IMR-90 (cell line): ENCODE data around the gene MAB21L2. TPM values are rescaled to one million over a fixed set of nuclear protein-coding genes. Genes with fewer than 3 reads are reported as not detected.

Experiments used
- ATAC-seq: fragments of 200-7000 bp; cut with Tn5 transposase; 2 replicates; pipeline ENCODE4 v1.9.1; 2020; ENCODE audit warnings: low read depth, mild to moderate bottlenecking, moderate library complexity
- BruUV-seq: library from RNA; stranded (reverse); fragments of 400-500 nt; replicated peaks from 2 replicates; lab custom pipeline; 2021; lab: Mats Ljungman, UMichigan
- CTCF ChIA-PET: fragments of 300-600 bp; formaldehyde crosslinking; extraction: SDS; loops from one replicate; lab custom pipeline; 2021; ENCODE audit warnings: antibody characterized with exemption; lab: Yijun Ruan, JAX
- POLR2A ChIA-PET: fragments of 300-600 bp; sonication (Branson Sonifier 250); formaldehyde crosslinking; loops from one replicate; lab custom pipeline; 2022; ENCODE audit warnings: antibody characterized with exemption; ENCODE audit not compliant: unreplicated experiment; lab: Charles Lee
- DNase-seq: peaks from one replicate; pipeline ENCODE4 v3.0.0; 2013
- H2AFZ ChIP-seq: replicated peaks from 2 replicates; pipeline ENCODE3; 2013; ENCODE audit warnings: low read length, mild to moderate bottlenecking; ENCODE audit not compliant: poor library complexity
- H2AK5ac ChIP-seq: 2 replicates; pipeline ENCODE4 v1.6.1; 2013; ENCODE audit warnings: low read depth, low read length, inconsistent platforms
- H2AK9ac ChIP-seq: replicated peaks from 2 replicates; pipeline ENCODE3; 2013; ENCODE audit warnings: mild to moderate bottlenecking, low read depth, low read length, moderate library complexity; ENCODE audit not compliant: poor library complexity
- H2BK120ac ChIP-seq: 2 replicates; pipeline ENCODE4 v1.6.1; 2013; ENCODE audit warnings: low read depth, low read length, inconsistent platforms
- H2BK15ac ChIP-seq: 3 replicates; pipeline ENCODE4 v1.6.1; 2013; ENCODE audit warnings: low read depth, low read length, inconsistent platforms
- H2BK20ac ChIP-seq: 2 replicates; pipeline ENCODE4 v1.6.1; 2013; ENCODE audit warnings: low read depth, mild to moderate bottlenecking, inconsistent platforms, low read length, moderate library complexity
- H2BK5ac ChIP-seq: 2 replicates; pipeline ENCODE4 v1.6.1; 2013; ENCODE audit warnings: mild to moderate bottlenecking, low read depth, low read length, inconsistent platforms; ENCODE audit not compliant: poor library complexity, severe bottlenecking
- H3K14ac ChIP-seq: replicated peaks from 2 replicates; pipeline ENCODE4 v1.6.1; 2013; ENCODE audit warnings: low read depth, low read length, inconsistent platforms
- H3K18ac ChIP-seq: 2 replicates; pipeline ENCODE4 v1.6.1; 2013; ENCODE audit warnings: low read depth, low read length, control low read depth
- H3K23ac ChIP-seq: 2 replicates; pipeline ENCODE4 v1.6.1; 2013; ENCODE audit warnings: low read depth, low read length, inconsistent platforms
- H3K27ac ChIP-seq: 2 replicates; pipeline ENCODE4 v1.5.1; 2013; ENCODE audit warnings: mild to moderate bottlenecking, control low read depth, low read length; ENCODE audit not compliant: insufficient read depth
- H3K27me3 ChIP-seq: 2 replicates; pipeline ENCODE4 v1.6.1; 2013; ENCODE audit warnings: low read length; ENCODE audit not compliant: control insufficient read depth, insufficient read depth
- H3K36me3 ChIP-seq: 2 replicates; pipeline ENCODE4 v1.6.1; 2013; ENCODE audit warnings: low read length, mixed read lengths; ENCODE audit not compliant: control insufficient read depth, insufficient read depth
- H3K4ac ChIP-seq: 2 replicates; pipeline ENCODE4 v1.6.1; 2013; ENCODE audit warnings: low read depth, low read length, inconsistent platforms
- H3K4me1 ChIP-seq: 2 replicates; pipeline ENCODE4 v1.6.1; 2013; ENCODE audit warnings: low read length, mixed read lengths; ENCODE audit not compliant: control insufficient read depth, insufficient read depth
- H3K4me2 ChIP-seq: 2 replicates; pipeline ENCODE4 v1.6.1; 2013; ENCODE audit warnings: low read depth, mild to moderate bottlenecking, control low read depth, low read length, moderate library complexity
- H3K4me3 ChIP-seq: 2 replicates; pipeline ENCODE4 v1.5.1; 2013; ENCODE audit warnings: low read depth, mild to moderate bottlenecking, control low read depth, low read length, moderate library complexity; ENCODE audit not compliant: insufficient read depth
- H3K56ac ChIP-seq: 2 replicates; pipeline ENCODE4 v1.6.1; 2013; ENCODE audit warnings: low read length, inconsistent platforms; ENCODE audit not compliant: insufficient read depth; ENCODE audit errors: extremely low read depth
- H3K79me1 ChIP-seq, 2 experiments: 2 replicates each; pipeline ENCODE4 v1.6.1; 2013; ENCODE audit warnings: low read length in 2 of 2, inconsistent platforms in 1 of 2, low read depth in 1 of 2
- H3K9ac ChIP-seq: 2 replicates; pipeline ENCODE4 v1.6.1; 2013; ENCODE audit warnings: low read depth, low read length, control low read depth
- H3K9me1 ChIP-seq: 2 replicates; pipeline ENCODE4 v1.6.1; 2013; ENCODE audit warnings: low read length, inconsistent platforms; ENCODE audit not compliant: insufficient read depth
- H3K9me3 ChIP-seq: 2 replicates; pipeline ENCODE4 v1.6.1; 2013; ENCODE audit warnings: low read length; ENCODE audit not compliant: control insufficient read depth, insufficient read depth
- H4K20me1 ChIP-seq: 2 replicates; pipeline ENCODE4 v1.6.1; 2013; ENCODE audit warnings: low read length, inconsistent platforms; ENCODE audit not compliant: insufficient read depth
- H4K5ac ChIP-seq: 2 replicates; pipeline ENCODE4 v1.6.1; 2013; ENCODE audit warnings: mild to moderate bottlenecking, low read depth, low read length, control low read depth
- H4K8ac ChIP-seq, 2 experiments: 2 replicates each; pipeline ENCODE4 v1.6.1; 2013; ENCODE audit warnings: low read depth in 2 of 2, low read length in 2 of 2, control low read depth in 1 of 2, inconsistent platforms in 1 of 2
- H4K91ac ChIP-seq: 2 replicates; pipeline ENCODE4 v1.6.1; 2013; ENCODE audit warnings: low read depth, low read length, inconsistent platforms; ENCODE audit not compliant: insufficient read depth
- BHLHE40 ChIP-seq: fragments of 150-350 bp; IDR thresholded peaks from 2 replicates; pipeline ENCODE4 v1.6.1; 2016; ENCODE audit warnings: mild to moderate bottlenecking, low read depth, low read length
- CEBPB ChIP-seq: IDR thresholded peaks from 2 replicates; pipeline ENCODE4 v1.6.1; 2012; ENCODE audit warnings: low read depth, low read length, improper control_type of control experiment
- MAFK ChIP-seq: IDR thresholded peaks from 2 replicates; pipeline ENCODE4 v1.6.1; 2012; ENCODE audit warnings: low read depth, low read length, improper control_type of control experiment
- WGBS, 2 experiments: methylation state at CpG; one replicate each; pipeline versions ENCODE4 v1.1.5 to v1.1.7; 2013; ENCODE audit warnings: missing lambda C conversion rate in 2 of 2; ENCODE audit not compliant: insufficient read length in 1 of 2; ENCODE audit errors: extremely low coverage in 2 of 2; 5-methylcytosine and 5-hydroxymethylcytosine counted together
- dilution Hi-C: fragments of 300-500 bp; cut with HindIII; formaldehyde crosslinking; loops from one replicate; pipeline ENCODE4 v1.14.3; 2018; ENCODE audit warnings: low sequenced_read_pairs; ENCODE audit not compliant: unreplicated experiment
- in situ Hi-C: fragments of 300-500 bp; cut with MboI; formaldehyde crosslinking; loops from 3 replicates; pipeline ENCODE4 v1.14.3; 2019; ENCODE audit warnings: low sequenced_read_pairs, inconsistent platforms, mixed read lengths
- intact Hi-C: fragments of 100-400 bp; cut with micrococcal nuclease; formaldehyde crosslinking; loops from 2 replicates; pipeline ENCODE4 v1.10.0; 2022
- polyA plus RNA-seq, 3 experiments: library from polyadenylated mRNA; depleted of rRNA; stranded (reverse); fragments of >200 nt; gene quantifications; 2 replicates each; pipeline ENCODE4 v1.2.3, GENCODE V29; 2012; ENCODE audit warnings: low replicate concordance in 1 of 3
- total RNA-seq: library from RNA; depleted of rRNA; stranded (reverse); fragments of >200 nt; gene quantifications from 2 replicates; pipeline ENCODE4 v1.2.3, GENCODE V29; 2012

Gene MAB21L2
- total and polyA plus RNA-seq, 2 of the 4 experiments (the other 2 are of a cell fraction) = 7.6 to 12.0 TPM

DNA sequence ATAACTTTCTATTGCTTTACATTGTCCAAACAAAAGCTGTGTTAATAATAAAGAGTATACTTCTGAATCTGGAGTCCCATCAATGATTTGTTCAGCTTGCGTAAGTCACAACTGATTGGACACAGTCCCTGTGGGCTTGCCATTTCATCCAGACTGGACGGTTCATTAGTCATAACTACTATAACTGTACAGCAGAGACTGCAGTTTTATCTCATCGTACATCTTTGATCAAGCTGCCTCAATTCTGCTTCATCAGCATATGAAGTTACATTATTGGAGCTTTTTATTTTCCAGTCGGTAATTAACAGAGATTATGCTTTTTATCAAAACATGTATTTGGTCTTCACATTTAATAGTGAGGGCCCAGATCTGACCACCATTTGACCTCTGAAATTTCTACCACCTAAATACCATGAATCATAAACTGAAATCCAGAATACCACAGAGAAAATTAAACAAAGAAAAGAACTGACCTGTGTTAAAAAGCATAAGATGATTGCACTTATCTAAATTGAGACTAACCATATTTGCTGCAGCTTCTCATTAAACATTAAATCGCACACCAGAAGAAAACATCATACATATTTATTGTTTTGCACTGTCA lies 12.5 kb upstream of the MAB21L2 start:
- Histone ChIP-seq H2BK120ac (no peak overlapping the region), H2AK9ac (no peak overlapping the region), H3K4me2 (peak overlapping the region; percentile 46; the same call in 1 of the 2 replicates), H3K27me3 (no peaks in the 10 kb centered on the region), H3K9ac (no peak overlapping the region), H3K9me3 (no peaks in the 10 kb centered on the region), H3K18ac (no peak overlapping the region), H2BK20ac (no peak overlapping the region), H2AK5ac (no peak overlapping the region), H3K79me1 (peaks cover 0 to 7% of the 10 kb centered on the region in 2 experiments; a peak in 1 of 4 replicates), H3K4ac (no peak overlapping the region), H4K8ac (no peak overlapping the region), H4K20me1 (no peaks in the 10 kb centered on the region), H4K91ac (no peak overlapping the region), H2BK15ac (no peak overlapping the region), H3K27ac (no peak overlapping the region), H3K23ac (no peak overlapping the region), H2AFZ (no peak overlapping the region), H4K5ac (no peak overlapping the region), H3K4me1 (no peaks in the 10 kb centered on the region; the same call in none of the 2 replicates), H3K9me1 (no peaks in the 10 kb centered on the region), H3K56ac (no peak overlapping the region), H3K36me3 (no peaks in the 10 kb centered on the region), H3K14ac (no peak overlapping the region), H3K4me3 (no peak overlapping the region), H2BK5ac (no peak overlapping the region)
- intact Hi-C loops = no loop called here
- BruUV-seq = no TSS peak
- ATAC-seq (peak; percentile 60; the same call in 1 of the 2 replicates), DNase-seq (peak; percentile 79)
- ChIA-PET CTCF (no interaction called here), POLR2A (no interaction called here)
- dilution Hi-C loops = no loop called here
- in situ Hi-C loops = no loop called here
- no CpG with 5 or more reads among the region's 5 CpGs for WGBS, 2 experiments
- TF ChIP-seq MAFK = peak; percentile 87
- no peak for TF ChIP-seq BHLHE40
- peak; percentile 76 for TF ChIP-seq CEBPB
